Right cardiac atrium (tissue), 5 donors: ENCODE data around the gene DUSP2. TPM values are rescaled to one million over a fixed set of nuclear protein-coding genes. Genes with fewer than 3 reads are reported as not detected.

Experiments
- ATAC-seq, 2 donors: fragments of 200-7000 bp; cut with Tn5 transposase; one replicate each; pipeline versions ENCODE4 v1.8.0 to v1.9.1; 2020; ENCODE audit warnings: moderate library complexity in 2 of 2, mild to moderate bottlenecking in 1 of 2
- DNase-seq, 3 donors: peaks; one replicate each; pipeline ENCODE4 v3.0.0-alpha.2; 2020
- H3K27ac ChIP-seq: one replicate; pipeline ENCODE4 v1.5.1; 2013; ENCODE audit warnings: mild to moderate bottlenecking, low read length, control low read depth, moderate library complexity
- H3K27me3 ChIP-seq: one replicate; pipeline ENCODE4 v1.6.1; 2013; ENCODE audit not compliant: control insufficient read depth, insufficient read depth
- H3K4me1 ChIP-seq: one replicate; pipeline ENCODE4 v1.6.1; 2013; ENCODE audit warnings: low read length; ENCODE audit not compliant: control insufficient read depth, insufficient read depth
- H3K4me3 ChIP-seq: one replicate; pipeline ENCODE4 v1.5.1; 2013; ENCODE audit warnings: low read length, control low read depth
- H3K9me3 ChIP-seq: one replicate; pipeline ENCODE4 v1.6.1; 2013; ENCODE audit warnings: low read length; ENCODE audit not compliant: control insufficient read depth
- WGBS: extraction: QIAGEN DNeasy Blood & Tissue Kit; methylation state at CpG from one replicate; pipeline ENCODE4 v1.1.7; 2013; 5-methylcytosine and 5-hydroxymethylcytosine counted together
- intact Hi-C, 4 donors: fragments of 100-400 bp; cut with DNase I; formaldehyde crosslinking; loops; one replicate each; pipeline versions ENCODE4 v1.11.0 to v1.14.0; 2022 to 2023
- polyA plus RNA-seq: library from polyadenylated mRNA; stranded (reverse); fragments of 200-250 nt; gene quantifications from one replicate; pipeline ENCODE4 v1.2.3, GENCODE V29; 2013
- total RNA-seq, 4 donors: library from RNA; stranded (reverse); fragmentation: NEBNext Ultra II Directional; extraction: Animal tissue kit (Norgen Biotek cat#: 25700); gene quantifications; one replicate each; pipeline ENCODE4 v1.2.1, GENCODE V29; 2021
- donor health status: healthy with polysubstance abuse.
- donor health status: DM: no; HTN: yes; CAD: no.
- donor health status: DM: no; HTN: no; CAD: no.
- donor health status: DM: no; HTN: yes; CAD: no; lungs with severe emphysema.
- donor health status: DM: yes; HTN: yes; CAD: no.

DUSP2 gene
- total and polyA plus RNA-seq, 5 donors = 1.2 to 2.6 (median 1.7) TPM

GRCh38 chr2:96097441-96097840 is 47.8 kb downstream of the DUSP2 start:
- 95% methylated on average over 5 of the region's 5 CpGs for WGBS
- Histone ChIP-seq H3K27ac (no peak overlapping the region), H3K4me3 (no peak overlapping the region), H3K9me3 (no peaks in the 10 kb centered on the region), H3K4me1 (peaks cover 6% of the 10 kb centered on the region), H3K27me3 (no peaks in the 10 kb centered on the region)
- intact Hi-C loops = no loop called here
- DNase-seq = no peak
- ATAC-seq = no peak

- peaks cover 6% of the 10 kb centered on the region for H3K4me1 ChIP-seq
- intact Hi-C loops = no loop called here
- DNase-seq (no peak), ATAC-seq (no peak)
- H3K9me3 ChIP-seq = no peaks in the 10 kb centered on the region
- 75% methylated on average over 7 of the region's 7 CpGs for WGBS
- no peak overlapping the region for H3K27ac ChIP-seq
- H3K4me3 ChIP-seq = no peak overlapping the region
- H3K27me3 ChIP-seq = no peaks in the 10 kb centered on the region
Measured at GRCh38 chr2:96095116-96095636, 50.1 kb downstream of the DUSP2 start.

GRCh38 chr2:96093528-96093927 is 51.7 kb downstream of the DUSP2 start:
- Histone ChIP-seq H3K4me1 (peaks cover 4% of the 10 kb centered on the region), H3K9me3 (no peaks in the 10 kb centered on the region), H3K27me3 (no peaks in the 10 kb centered on the region), H3K4me3 (no peak overlapping the region), H3K27ac (no peak overlapping the region)
- ATAC-seq (no peak), DNase-seq (no peak)
- WGBS = 92% methylated on average over 4 of the region's 4 CpGs
- intact Hi-C loops = no loop called here

Other genes with a start within 250 kb of the DUSP2 start
- 10 to 100 TPM; 10.2 to 11.2 (median 10.6) TPM for gene ANKRD36C, start 153.6 kb downstream of the DUSP2 start, total RNA-seq
- 3.1 TPM for gene ANKRD36C, start 153.6 kb downstream of the DUSP2 start, polyA plus RNA-seq
- gene GPAT2, start 110.5 kb downstream of the DUSP2 start, total RNA-seq = 1 to 10 TPM; 1.7 to 3.1 (median 2.0) TPM
- 1.1 TPM for gene GPAT2, start 110.5 kb downstream of the DUSP2 start, polyA plus RNA-seq
- under 1 TPM; 0.11 to 0.91 (median 0.66) TPM for gene ADRA2B, start 28.9 kb downstream of the DUSP2 start, total RNA-seq
- 2.2 TPM for gene ADRA2B, start 28.9 kb downstream of the DUSP2 start, polyA plus RNA-seq
- not detected for gene ASTL, start 6.9 kb downstream of the DUSP2 start, total RNA-seq
- not detected for gene ASTL, start 6.9 kb downstream of the DUSP2 start, polyA plus RNA-seq
- 100 to 1,000 TPM; 142 to 184 (median 156) TPM for gene STARD7, start 63.4 kb upstream of the DUSP2 start, total RNA-seq
- 61.9 TPM for gene STARD7, start 63.4 kb upstream of the DUSP2 start, polyA plus RNA-seq
- 10 to 100 TPM; 77.8 to 90.0 (median 84.8) TPM for gene TMEM127, start 120.6 kb upstream of the DUSP2 start, total RNA-seq
- 37.0 TPM for gene TMEM127, start 120.6 kb upstream of the DUSP2 start, polyA plus RNA-seq
- 10 to 100 TPM; 52.2 to 60.5 (median 56.0) TPM for gene CIAO1, start 120.8 kb upstream of the DUSP2 start, total RNA-seq
- 30.3 TPM for gene CIAO1, start 120.8 kb upstream of the DUSP2 start, polyA plus RNA-seq
- 10 to 100 TPM; 57.8 to 63.8 (median 60.4) TPM for gene SNRNP200, start 160.1 kb upstream of the DUSP2 start, total RNA-seq
- gene SNRNP200, start 160.1 kb upstream of the DUSP2 start, polyA plus RNA-seq = 41.1 TPM
- 1 to 10 TPM in 1 of 4 donors, under 1 TPM in 3; 0.67 to 1.5 (median 0.75) TPM for gene ITPRIPL1, start 179.9 kb upstream of the DUSP2 start, total RNA-seq
- gene ITPRIPL1, start 179.9 kb upstream of the DUSP2 start, polyA plus RNA-seq = 0.50 TPM
- 1 to 10 TPM in 2 of 4 donors, under 1 TPM in 2; 0.36 to 1.1 (median 0.85) TPM for gene NCAPH, start 190.3 kb upstream of the DUSP2 start, total RNA-seq
- 0.18 TPM for gene NCAPH, start 190.3 kb upstream of the DUSP2 start, polyA plus RNA-seq